ENCODE measurements around the gene EPHB1. TPM values are rescaled to one million over a fixed set of nuclear protein-coding genes. Genes with fewer than 3 reads are reported as not detected.

EPHB1 gene
- total RNA-seq, 1 experiment from 2014 or later = 7.0 TPM

DNA sequence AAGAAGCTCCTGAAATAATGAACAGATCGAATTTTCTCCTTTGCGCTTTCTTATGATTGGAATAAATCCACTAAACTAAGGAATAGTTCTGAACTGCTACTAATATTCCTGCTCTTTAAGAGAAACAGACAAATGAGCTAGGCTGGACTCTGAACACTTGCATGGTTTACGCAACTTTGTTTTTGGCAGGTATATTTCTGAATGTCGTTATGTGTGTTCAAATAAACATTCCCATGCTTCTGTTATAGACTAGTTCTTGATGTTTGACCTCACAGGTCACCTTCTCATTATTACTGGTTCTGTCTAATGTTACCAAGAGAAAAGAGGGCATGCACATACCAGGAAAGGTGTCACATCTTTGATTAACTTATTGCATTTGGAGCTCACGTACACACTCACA lies 418.2 kb downstream of the EPHB1 start:
- CTCF ChIA-PET = interaction anchor here (0.9 to 2.1 kb wide), 2 partner anchors 18 to 418 kb away, joined by 3 to 9 read pairs; partner anchors contain the start of gene EPHB1
- no peaks in the 10 kb centered on the region for H3K9me3 Mint-ChIP-seq
- no peaks in the 10 kb centered on the region for H3K27me3 Mint-ChIP-seq (ENCODE audit: low read depth)
- POLR2A ChIA-PET = no interaction called here
- no peak overlapping the region for H3K27ac Mint-ChIP-seq
- no peak overlapping the region for H3K4me3 Mint-ChIP-seq
- no peaks in the 10 kb centered on the region for H3K36me3 Mint-ChIP-seq
- DNase-seq (ENCODE audit: low spot score) = no peak
- no peak for ATAC-seq
- peaks cover 43% of the 10 kb centered on the region for H3K4me1 Mint-ChIP-seq
- no peak for TF ChIP-seq MYBL2 (CRISPR knock-in tag; IDR thresholded peaks at IDR 0.05)
- TF ChIP-seq, protein P1, sequence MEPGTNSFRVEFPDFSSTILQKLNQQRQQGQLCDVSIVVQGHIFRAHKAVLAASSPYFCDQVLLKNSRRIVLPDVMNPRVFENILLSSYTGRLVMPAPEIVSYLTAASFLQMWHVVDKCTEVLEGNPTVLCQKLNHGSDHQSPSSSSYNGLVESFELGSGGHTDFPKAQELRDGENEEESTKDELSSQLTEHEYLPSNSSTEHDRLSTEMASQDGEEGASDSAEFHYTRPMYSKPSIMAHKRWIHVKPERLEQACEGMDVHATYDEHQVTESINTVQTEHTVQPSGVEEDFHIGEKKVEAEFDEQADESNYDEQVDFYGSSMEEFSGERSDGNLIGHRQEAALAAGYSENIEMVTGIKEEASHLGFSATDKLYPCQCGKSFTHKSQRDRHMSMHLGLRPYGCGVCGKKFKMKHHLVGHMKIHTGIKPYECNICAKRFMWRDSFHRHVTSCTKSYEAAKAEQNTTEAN (CRISPR knock-in tag; IDR thresholded peaks at IDR 0.05) = no peak
- no peak for TF ChIP-seq SMAD4 (CRISPR knock-in tag; IDR thresholded peaks at IDR 0.05)
- TF ChIP-seq, protein P2, sequence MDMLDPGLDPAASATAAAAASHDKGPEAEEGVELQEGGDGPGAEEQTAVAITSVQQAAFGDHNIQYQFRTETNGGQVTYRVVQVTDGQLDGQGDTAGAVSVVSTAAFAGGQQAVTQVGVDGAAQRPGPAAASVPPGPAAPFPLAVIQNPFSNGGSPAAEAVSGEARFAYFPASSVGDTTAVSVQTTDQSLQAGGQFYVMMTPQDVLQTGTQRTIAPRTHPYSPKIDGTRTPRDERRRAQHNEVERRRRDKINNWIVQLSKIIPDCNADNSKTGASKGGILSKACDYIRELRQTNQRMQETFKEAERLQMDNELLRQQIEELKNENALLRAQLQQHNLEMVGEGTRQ (CRISPR knock-in tag; IDR thresholded peaks at IDR 0.05) = no peak
- TF ChIP-seq, protein P3, sequence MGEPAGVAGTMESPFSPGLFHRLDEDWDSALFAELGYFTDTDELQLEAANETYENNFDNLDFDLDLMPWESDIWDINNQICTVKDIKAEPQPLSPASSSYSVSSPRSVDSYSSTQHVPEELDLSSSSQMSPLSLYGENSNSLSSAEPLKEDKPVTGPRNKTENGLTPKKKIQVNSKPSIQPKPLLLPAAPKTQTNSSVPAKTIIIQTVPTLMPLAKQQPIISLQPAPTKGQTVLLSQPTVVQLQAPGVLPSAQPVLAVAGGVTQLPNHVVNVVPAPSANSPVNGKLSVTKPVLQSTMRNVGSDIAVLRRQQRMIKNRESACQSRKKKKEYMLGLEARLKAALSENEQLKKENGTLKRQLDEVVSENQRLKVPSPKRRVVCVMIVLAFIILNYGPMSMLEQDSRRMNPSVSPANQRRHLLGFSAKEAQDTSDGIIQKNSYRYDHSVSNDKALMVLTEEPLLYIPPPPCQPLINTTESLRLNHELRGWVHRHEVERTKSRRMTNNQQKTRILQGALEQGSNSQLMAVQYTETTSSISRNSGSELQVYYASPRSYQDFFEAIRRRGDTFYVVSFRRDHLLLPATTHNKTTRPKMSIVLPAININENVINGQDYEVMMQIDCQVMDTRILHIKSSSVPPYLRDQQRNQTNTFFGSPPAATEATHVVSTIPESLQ (CRISPR knock-in tag; IDR thresholded peaks at IDR 0.05) = no peak
- TF ChIP-seq ZNF121 (CRISPR knock-in tag; IDR thresholded peaks at IDR 0.05) = no peak
- TF ChIP-seq, protein P4, sequence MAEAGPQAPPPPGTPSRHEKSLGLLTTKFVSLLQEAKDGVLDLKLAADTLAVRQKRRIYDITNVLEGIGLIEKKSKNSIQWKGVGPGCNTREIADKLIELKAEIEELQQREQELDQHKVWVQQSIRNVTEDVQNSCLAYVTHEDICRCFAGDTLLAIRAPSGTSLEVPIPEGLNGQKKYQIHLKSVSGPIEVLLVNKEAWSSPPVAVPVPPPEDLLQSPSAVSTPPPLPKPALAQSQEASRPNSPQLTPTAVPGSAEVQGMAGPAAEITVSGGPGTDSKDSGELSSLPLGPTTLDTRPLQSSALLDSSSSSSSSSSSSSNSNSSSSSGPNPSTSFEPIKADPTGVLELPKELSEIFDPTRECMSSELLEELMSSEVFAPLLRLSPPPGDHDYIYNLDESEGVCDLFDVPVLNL (CRISPR knock-in tag; IDR thresholded peaks at IDR 0.05; ENCODE audit: borderline replicate concordance, low read depth) = no peak
- no peak for TF ChIP-seq ZNF423 (CRISPR knock-in tag; IDR thresholded peaks at IDR 0.05)
- TF ChIP-seq NFE2L1 (CRISPR knock-in tag; IDR thresholded peaks at IDR 0.05) = no peak
- TF ChIP-seq ZBTB21 (CRISPR knock-in tag; IDR thresholded peaks at IDR 0.05; ENCODE audit: borderline replicate concordance) = no peak
- TF ChIP-seq ELF4 (CRISPR knock-in tag; IDR thresholded peaks at IDR 0.05; ENCODE audit: low read depth) = no peak
- no peak for TF ChIP-seq TEAD4 (CRISPR knock-in tag; IDR thresholded peaks at IDR 0.05)
- TF ChIP-seq, protein P5, sequence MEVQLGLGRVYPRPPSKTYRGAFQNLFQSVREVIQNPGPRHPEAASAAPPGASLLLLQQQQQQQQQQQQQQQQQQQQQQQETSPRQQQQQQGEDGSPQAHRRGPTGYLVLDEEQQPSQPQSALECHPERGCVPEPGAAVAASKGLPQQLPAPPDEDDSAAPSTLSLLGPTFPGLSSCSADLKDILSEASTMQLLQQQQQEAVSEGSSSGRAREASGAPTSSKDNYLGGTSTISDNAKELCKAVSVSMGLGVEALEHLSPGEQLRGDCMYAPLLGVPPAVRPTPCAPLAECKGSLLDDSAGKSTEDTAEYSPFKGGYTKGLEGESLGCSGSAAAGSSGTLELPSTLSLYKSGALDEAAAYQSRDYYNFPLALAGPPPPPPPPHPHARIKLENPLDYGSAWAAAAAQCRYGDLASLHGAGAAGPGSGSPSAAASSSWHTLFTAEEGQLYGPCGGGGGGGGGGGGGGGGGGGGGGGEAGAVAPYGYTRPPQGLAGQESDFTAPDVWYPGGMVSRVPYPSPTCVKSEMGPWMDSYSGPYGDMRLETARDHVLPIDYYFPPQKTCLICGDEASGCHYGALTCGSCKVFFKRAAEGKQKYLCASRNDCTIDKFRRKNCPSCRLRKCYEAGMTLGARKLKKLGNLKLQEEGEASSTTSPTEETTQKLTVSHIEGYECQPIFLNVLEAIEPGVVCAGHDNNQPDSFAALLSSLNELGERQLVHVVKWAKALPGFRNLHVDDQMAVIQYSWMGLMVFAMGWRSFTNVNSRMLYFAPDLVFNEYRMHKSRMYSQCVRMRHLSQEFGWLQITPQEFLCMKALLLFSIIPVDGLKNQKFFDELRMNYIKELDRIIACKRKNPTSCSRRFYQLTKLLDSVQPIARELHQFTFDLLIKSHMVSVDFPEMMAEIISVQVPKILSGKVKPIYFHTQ (CRISPR knock-in tag; IDR thresholded peaks at IDR 0.05) = no peak
- TF ChIP-seq GABPB1 (CRISPR knock-in tag; IDR thresholded peaks at IDR 0.05) = no peak
- TF ChIP-seq, protein P6, sequence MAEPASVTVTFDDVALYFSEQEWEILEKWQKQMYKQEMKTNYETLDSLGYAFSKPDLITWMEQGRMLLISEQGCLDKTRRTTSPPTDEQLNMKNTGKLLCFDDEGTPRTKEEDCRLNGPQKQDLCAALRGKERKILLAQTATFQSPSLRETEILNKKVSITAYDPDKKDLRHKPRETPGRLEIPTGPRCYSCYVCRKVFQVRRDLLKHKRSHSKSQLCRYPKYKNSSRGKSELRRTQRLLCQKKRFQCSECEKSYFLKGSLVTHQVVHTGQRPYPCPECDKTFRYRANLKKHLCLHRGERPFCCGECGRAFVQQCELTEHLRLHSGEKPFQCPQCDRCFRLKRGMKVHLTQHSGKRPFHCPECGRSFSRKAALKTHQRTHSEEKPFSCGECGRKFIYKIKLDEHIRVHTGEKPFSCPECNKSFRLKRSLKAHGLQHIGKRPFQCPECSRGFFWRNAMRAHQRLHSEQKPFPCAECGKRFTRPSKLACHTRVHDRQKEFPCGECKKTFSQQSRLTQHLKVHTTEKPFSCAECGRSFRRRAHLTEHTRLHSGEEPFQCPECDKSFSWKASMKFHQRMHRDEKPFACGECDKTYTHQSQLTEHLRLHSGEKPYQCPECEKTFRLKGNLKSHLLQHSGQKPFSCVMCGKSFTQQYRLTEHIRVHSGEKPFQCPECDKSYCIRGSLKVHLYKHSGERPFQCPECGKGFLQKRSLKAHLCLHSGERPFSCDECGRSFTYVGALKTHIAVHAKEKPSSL (CRISPR knock-in tag; conservative IDR thresholded peaks at IDR 0.05) = no peak
- TF ChIP-seq, protein P7, sequence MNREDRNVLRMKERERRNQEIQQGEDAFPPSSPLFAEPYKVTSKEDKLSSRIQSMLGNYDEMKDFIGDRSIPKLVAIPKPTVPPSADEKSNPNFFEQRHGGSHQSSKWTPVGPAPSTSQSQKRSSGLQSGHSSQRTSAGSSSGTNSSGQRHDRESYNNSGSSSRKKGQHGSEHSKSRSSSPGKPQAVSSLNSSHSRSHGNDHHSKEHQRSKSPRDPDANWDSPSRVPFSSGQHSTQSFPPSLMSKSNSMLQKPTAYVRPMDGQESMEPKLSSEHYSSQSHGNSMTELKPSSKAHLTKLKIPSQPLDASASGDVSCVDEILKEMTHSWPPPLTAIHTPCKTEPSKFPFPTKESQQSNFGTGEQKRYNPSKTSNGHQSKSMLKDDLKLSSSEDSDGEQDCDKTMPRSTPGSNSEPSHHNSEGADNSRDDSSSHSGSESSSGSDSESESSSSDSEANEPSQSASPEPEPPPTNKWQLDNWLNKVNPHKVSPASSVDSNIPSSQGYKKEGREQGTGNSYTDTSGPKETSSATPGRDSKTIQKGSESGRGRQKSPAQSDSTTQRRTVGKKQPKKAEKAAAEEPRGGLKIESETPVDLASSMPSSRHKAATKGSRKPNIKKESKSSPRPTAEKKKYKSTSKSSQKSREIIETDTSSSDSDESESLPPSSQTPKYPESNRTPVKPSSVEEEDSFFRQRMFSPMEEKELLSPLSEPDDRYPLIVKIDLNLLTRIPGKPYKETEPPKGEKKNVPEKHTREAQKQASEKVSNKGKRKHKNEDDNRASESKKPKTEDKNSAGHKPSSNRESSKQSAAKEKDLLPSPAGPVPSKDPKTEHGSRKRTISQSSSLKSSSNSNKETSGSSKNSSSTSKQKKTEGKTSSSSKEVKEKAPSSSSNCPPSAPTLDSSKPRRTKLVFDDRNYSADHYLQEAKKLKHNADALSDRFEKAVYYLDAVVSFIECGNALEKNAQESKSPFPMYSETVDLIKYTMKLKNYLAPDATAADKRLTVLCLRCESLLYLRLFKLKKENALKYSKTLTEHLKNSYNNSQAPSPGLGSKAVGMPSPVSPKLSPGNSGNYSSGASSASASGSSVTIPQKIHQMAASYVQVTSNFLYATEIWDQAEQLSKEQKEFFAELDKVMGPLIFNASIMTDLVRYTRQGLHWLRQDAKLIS (CRISPR knock-in tag; IDR thresholded peaks at IDR 0.05; ENCODE audit: borderline replicate concordance) = no peak
- TF ChIP-seq EMX1 (CRISPR knock-in tag; IDR thresholded peaks at IDR 0.05) = no peak
- TF ChIP-seq, protein P8, sequence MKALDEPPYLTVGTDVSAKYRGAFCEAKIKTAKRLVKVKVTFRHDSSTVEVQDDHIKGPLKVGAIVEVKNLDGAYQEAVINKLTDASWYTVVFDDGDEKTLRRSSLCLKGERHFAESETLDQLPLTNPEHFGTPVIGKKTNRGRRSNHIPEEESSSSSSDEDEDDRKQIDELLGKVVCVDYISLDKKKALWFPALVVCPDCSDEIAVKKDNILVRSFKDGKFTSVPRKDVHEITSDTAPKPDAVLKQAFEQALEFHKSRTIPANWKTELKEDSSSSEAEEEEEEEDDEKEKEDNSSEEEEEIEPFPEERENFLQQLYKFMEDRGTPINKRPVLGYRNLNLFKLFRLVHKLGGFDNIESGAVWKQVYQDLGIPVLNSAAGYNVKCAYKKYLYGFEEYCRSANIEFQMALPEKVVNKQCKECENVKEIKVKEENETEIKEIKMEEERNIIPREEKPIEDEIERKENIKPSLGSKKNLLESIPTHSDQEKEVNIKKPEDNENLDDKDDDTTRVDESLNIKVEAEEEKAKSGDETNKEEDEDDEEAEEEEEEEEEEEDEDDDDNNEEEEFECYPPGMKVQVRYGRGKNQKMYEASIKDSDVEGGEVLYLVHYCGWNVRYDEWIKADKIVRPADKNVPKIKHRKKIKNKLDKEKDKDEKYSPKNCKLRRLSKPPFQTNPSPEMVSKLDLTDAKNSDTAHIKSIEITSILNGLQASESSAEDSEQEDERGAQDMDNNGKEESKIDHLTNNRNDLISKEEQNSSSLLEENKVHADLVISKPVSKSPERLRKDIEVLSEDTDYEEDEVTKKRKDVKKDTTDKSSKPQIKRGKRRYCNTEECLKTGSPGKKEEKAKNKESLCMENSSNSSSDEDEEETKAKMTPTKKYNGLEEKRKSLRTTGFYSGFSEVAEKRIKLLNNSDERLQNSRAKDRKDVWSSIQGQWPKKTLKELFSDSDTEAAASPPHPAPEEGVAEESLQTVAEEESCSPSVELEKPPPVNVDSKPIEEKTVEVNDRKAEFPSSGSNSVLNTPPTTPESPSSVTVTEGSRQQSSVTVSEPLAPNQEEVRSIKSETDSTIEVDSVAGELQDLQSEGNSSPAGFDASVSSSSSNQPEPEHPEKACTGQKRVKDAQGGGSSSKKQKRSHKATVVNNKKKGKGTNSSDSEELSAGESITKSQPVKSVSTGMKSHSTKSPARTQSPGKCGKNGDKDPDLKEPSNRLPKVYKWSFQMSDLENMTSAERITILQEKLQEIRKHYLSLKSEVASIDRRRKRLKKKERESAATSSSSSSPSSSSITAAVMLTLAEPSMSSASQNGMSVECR (CRISPR knock-in tag; IDR thresholded peaks at IDR 0.05; ENCODE audit: borderline replicate concordance) = no peak
